DMS114 treated with DMSO at 0.1 percent for 48 hours (cell line): ENCODE data around the gene LRRC57.
"Not testable (repeated sequence)": the region's sequence is repeated elsewhere in the genome, so short reads cannot be mapped to it uniquely, and the experiment has no call there.

Experiments
- DNase-seq: peaks from one replicate; lab custom pipeline; 2025; ENCODE audit not compliant: unreplicated experiment; lab: John Stamatoyannopoulos, UW

The LRRC57 gene

GRCh38 chr15:42548249-42549031, at the start of gene LRRC57, which contains the start of gene HAUS2:
LRRC57 (minus strand) TSS chr15:42548793; CDS start chr15:42548434, 359 bp downstream.
HAUS2 (plus strand) TSS chr15:42548838; CDS start chr15:42548873, 35 bp downstream.
- peak; percentile 54 for DNase-seq

GRCh38 chr15:42595626-42596240, 47.1 kb upstream of the LRRC57 start:
- DNase-seq: no peak

GRCh38 chr15:42594095-42594494, 45.5 kb upstream of the LRRC57 start:
- no peak for DNase-seq

- no peak for DNase-seq
Measured at GRCh38 chr15:42593143-42593542, 44.5 kb upstream of the LRRC57 start.

- DNase-seq: no peak
Measured at GRCh38 chr15:42592716-42593115, 44.1 kb upstream of the LRRC57 start.

GRCh38 chr15:42591238-42591934, 42.8 kb upstream of the LRRC57 start:
- no peak for DNase-seq

GRCh38 chr15:42590619-42591237, 42.1 kb upstream of the LRRC57 start:
- no peak for DNase-seq

- no peak for DNase-seq
Measured at GRCh38 chr15:42584031-42584765, 35.6 kb upstream of the LRRC57 start.

GRCh38 chr15:42582569-42583375, 34.2 kb upstream of the LRRC57 start:
- no peak for DNase-seq

- DNase-seq: peak; percentile 73
Measured at GRCh38 chr15:42581272-42581730, 32.7 kb upstream of the LRRC57 start.

GRCh38 chr15:42578984-42579537, 30.5 kb upstream of the LRRC57 start:
- DNase-seq: no peak

- DNase-seq: no peak
Measured at GRCh38 chr15:42577514-42578031, 29.0 kb upstream of the LRRC57 start.

GRCh38 chr15:42576776-42577175, 28.2 kb upstream of the LRRC57 start:
- DNase-seq: no peak

- DNase-seq: no peak
Measured at GRCh38 chr15:42576040-42576594, 27.5 kb upstream of the LRRC57 start.

GRCh38 chr15:42575188-42576039, 26.8 kb upstream of the LRRC57 start, which contains the start of gene STARD9:
STARD9 (plus strand) TSS chr15:42575606; CDS start chr15:42575716, 110 bp downstream.
- peak; percentile 95 for DNase-seq

GRCh38 chr15:42558739-42559138, 10.1 kb upstream of the LRRC57 start:
- DNase-seq: no peak

- not testable (repeated sequence) for DNase-seq
Measured at GRCh38 chr15:42556550-42557207, 8.1 kb upstream of the LRRC57 start.
